ENCODE measurements around the gene MEFV. TPM values are rescaled to one million over a fixed set of nuclear protein-coding genes. Genes with fewer than 3 reads are reported as not detected.
A peak's percentile ranks its signal among the peaks of the same experiment; 100 is the strongest.

The MEFV gene
- polyA plus RNA-seq, 2 of the 4 experiments (the other 2 are of a cell fraction), result not detected

- H3K4me2 ChIP-seq, result peak overlapping the region; percentile 82
- 14% methylated on average over 29 of the region's 29 CpGs for WGBS (ENCODE audit: missing lambda C conversion rate)
- ATAC-seq, result peak; percentile 66 to 80
- DNase-seq (ENCODE audit: low read depth in 1 of 2, low spot score in 1 of 2), result peak in 1 of 2 experiments; percentile 82
- POLR2A ChIA-PET, result interaction anchor here (0.5 to 3.2 kb wide), 12 partner anchors 11 to 991 kb away, joined by 3 to 15 read pairs (median 8); partner anchors contain the start of genes NAA60, OR1F1, TFAP4 and TIGD7
- H3K9me3 ChIP-seq, result peaks cover 32% of the 10 kb centered on the region
- TF ChIP-seq MAFK (IDR thresholded peaks at IDR 0.05; ENCODE audit: partially characterized antibody) (peak; percentile 46), RAD21 (conservative IDR thresholded peaks at IDR 0.05 in 1 of 2, IDR thresholded peaks at IDR 0.05 in 1 of 2) (0 out of 5 replicates have a peak, but pooled peaks of 1 of the 2 experiments have one; percentile 17), USF2 (IDR thresholded peaks at IDR 0.05) (no peak), MYC (IDR thresholded peaks at IDR 0.05; ENCODE audit: borderline replicate concordance, low read length) (no peak), TP53 (CRISPR knock-in tag; IDR thresholded peaks at IDR 0.05) (no peak), RFX5 (IDR thresholded peaks at IDR 0.05) (no peak), GATA3 (IDR thresholded peaks at IDR 0.05; ENCODE audit: borderline replicate concordance) (no peak), EHF (CRISPR knock-in tag; IDR thresholded peaks at IDR 0.05) (no peak)
- no peaks in the 10 kb centered on the region for H3K4me1 ChIP-seq
- peak overlapping the region; percentile 90 to 97 for H3K27ac ChIP-seq
- H3K4me3 ChIP-seq, result peak overlapping the region; percentile 80
- no peak for FAIRE-seq
- CTCF ChIA-PET, result interaction anchor here (1.0 to 1.6 kb wide), 3 partner anchors 47 to 218 kb away, joined by 3 to 4 read pairs (median 4); partner anchors contain the start of genes CLUAP1 and ZNF200
Observed at GRCh38 chr16:3282103-3282729, 25.8 kb upstream of the MEFV start.

GRCh38 chr16:3281222-3281820 is 24.9 kb upstream of the MEFV start:
- ChIA-PET CTCF (interaction anchor here (1.2 to 2.0 kb wide), 2 partner anchors 14 to 15 kb away, joined by 3 to 6 read pairs; no protein-coding TSS in a partner anchor), POLR2A (no interaction called here)
- TF ChIP-seq JUNB (IDR thresholded peaks at IDR 0.05) (no peak), REST (IDR thresholded peaks at IDR 0.05) (no peak), RNF2 (IDR thresholded peaks at IDR 0.05; ENCODE audit: borderline replicate concordance, low read depth) (no peak), PHF8 (IDR thresholded peaks at IDR 0.05; ENCODE audit: borderline replicate concordance, low read depth) (no peak), SMC3 (IDR thresholded peaks at IDR 0.05) (no peak), CHD2 (IDR thresholded peaks at IDR 0.05; ENCODE audit: low read length, partially characterized antibody) (no peak)
- H3K27ac ChIP-seq, result no peak overlapping the region
- H3K9me3 ChIP-seq, result peaks cover 23% of the 10 kb centered on the region
- H3K4me3 ChIP-seq, result no peak overlapping the region
- no peaks in the 10 kb centered on the region for H3K4me1 ChIP-seq
- DNase-seq (ENCODE audit: low read depth in 1 of 2, low spot score in 1 of 2) (no peak), ATAC-seq (no peak), FAIRE-seq (no peak)
- peak overlapping the region; percentile 82; the same call in 2 of the 3 replicates for H3K4me2 ChIP-seq
- 96% methylated on average over 6 of the region's 6 CpGs for WGBS (ENCODE audit: missing lambda C conversion rate)

GRCh38 chr16:3276679-3277078 is 20.2 kb upstream of the MEFV start:
- Histone ChIP-seq H3K4me3 (no peak overlapping the region), H3K4me1 (no peaks in the 10 kb centered on the region), H3K4me2 (no peak overlapping the region), H3K9me3 (peaks cover 8% of the 10 kb centered on the region; the same call in 1 of the 3 replicates), H3K27ac (no peak overlapping the region)
- DNase-seq (ENCODE audit: low read depth in 1 of 2, low spot score in 1 of 2) (no peak), ATAC-seq (no peak), FAIRE-seq (no peak)
- WGBS (ENCODE audit: missing lambda C conversion rate), result 21% methylated on average over 5 of the region's 5 CpGs
- ChIA-PET CTCF (interaction anchor here (0.8 to 3.7 kb wide), 4 partner anchors 9 to 103 kb away, joined by 3 to 15 read pairs (median 4); no protein-coding TSS in a partner anchor), POLR2A (no interaction called here)
- TF ChIP-seq REST (IDR thresholded peaks at IDR 0.05) (no peak), USF2 (IDR thresholded peaks at IDR 0.05) (no peak), TP53 (CRISPR knock-in tag; IDR thresholded peaks at IDR 0.05) (no peak), MAX (IDR thresholded peaks at IDR 0.05) (no peak), JUNB (IDR thresholded peaks at IDR 0.05) (no peak), EHMT2 (IDR thresholded peaks at IDR 0.05; ENCODE audit: low read depth) (no peak), CBX2 (IDR thresholded peaks at IDR 0.05; ENCODE audit: borderline replicate concordance, low read depth) (no peak), HOXB13 (CRISPR knock-in tag; IDR thresholded peaks at IDR 0.05; ENCODE audit: low read depth) (no peak), MAFK (IDR thresholded peaks at IDR 0.05; ENCODE audit: partially characterized antibody) (no peak), CBX8 (IDR thresholded peaks at IDR 0.05) (no peak), CEBPB (IDR thresholded peaks at IDR 0.05) (no peak), HES2 (IDR thresholded peaks at IDR 0.05) (no peak)
